Memory B cell (primary cell): Measurements from ENCODE around the gene ADD3.
"Not testable (repeated sequence)": the region's sequence is repeated elsewhere in the genome, so short reads cannot be mapped to it uniquely, and the experiment has no call there.

Source experiments
- ATAC-seq: fragments of 150-1000 bp; cut with Tn5 transposase; 2 replicates; pipeline ENCODE4 v1.10.0; 2021; ENCODE audit warnings: low read depth, mild to moderate bottlenecking, moderate library complexity
- DNase-seq, 2 donors: peaks; one replicate each; pipeline ENCODE4 v3.0.0; 2022; ENCODE audit warnings: low spot score in 2 of 2
- H3K27ac Mint-ChIP-seq: one replicate; pipeline ENCODE4 v1.8.0; 2022; ENCODE audit warnings: mild to moderate bottlenecking, moderate library complexity, mixed read lengths
- H3K27me3 Mint-ChIP-seq: one replicate; pipeline ENCODE4 v1.8.0; 2022; ENCODE audit warnings: mixed read lengths
- H3K36me3 Mint-ChIP-seq: one replicate; pipeline ENCODE4 v1.8.0; 2022; ENCODE audit warnings: mild to moderate bottlenecking, mixed read lengths
- H3K4me1 Mint-ChIP-seq: one replicate; pipeline ENCODE4 v1.8.0; 2022; ENCODE audit warnings: mixed read lengths
- H3K4me3 Mint-ChIP-seq: one replicate; pipeline ENCODE4 v1.8.0; 2022; ENCODE audit warnings: mild to moderate bottlenecking, moderate library complexity, mixed read lengths
- H3K9me3 Mint-ChIP-seq: one replicate; pipeline ENCODE4 v1.8.0; 2022; ENCODE audit warnings: mixed read lengths

Gene ADD3

GRCh38 chr10:110088367-110089104 lies 80.8 kb downstream of the ADD3 start:
- ATAC-seq (no peak), DNase-seq (no peak)
- H3K4me1 Mint-ChIP-seq = peaks cover 35% of the 10 kb centered on the region
- H3K27me3 Mint-ChIP-seq = no peaks in the 10 kb centered on the region
- H3K27ac Mint-ChIP-seq = peak overlapping the region; percentile 69
- H3K9me3 Mint-ChIP-seq = no peaks in the 10 kb centered on the region
- H3K36me3 Mint-ChIP-seq = peaks cover 25% of the 10 kb centered on the region
- no peak overlapping the region for H3K4me3 Mint-ChIP-seq

- DNase-seq (no peak), ATAC-seq (no peak)
- Mint-ChIP-seq H3K4me3 (no peak overlapping the region), H3K9me3 (no peaks in the 10 kb centered on the region), H3K4me1 (peaks cover 31% of the 10 kb centered on the region), H3K36me3 (peaks cover 16% of the 10 kb centered on the region), H3K27me3 (no peaks in the 10 kb centered on the region), H3K27ac (no peak overlapping the region)
Measured at GRCh38 chr10:110091830-110092229, 84.0 kb downstream of the ADD3 start.

GRCh38 chr10:110093722-110094121 lies 85.9 kb downstream of the ADD3 start:
- no peaks in the 10 kb centered on the region for H3K27me3 Mint-ChIP-seq
- ATAC-seq = no peak
- H3K9me3 Mint-ChIP-seq = no peaks in the 10 kb centered on the region
- H3K4me1 Mint-ChIP-seq = peaks cover 30% of the 10 kb centered on the region
- peaks cover 12% of the 10 kb centered on the region for H3K36me3 Mint-ChIP-seq
- no peak overlapping the region for H3K4me3 Mint-ChIP-seq
- H3K27ac Mint-ChIP-seq = no peak overlapping the region
- no peak for DNase-seq

GRCh38 chr10:110094786-110095185 lies 87.0 kb downstream of the ADD3 start:
- H3K4me3 Mint-ChIP-seq = no peak overlapping the region

DNA sequence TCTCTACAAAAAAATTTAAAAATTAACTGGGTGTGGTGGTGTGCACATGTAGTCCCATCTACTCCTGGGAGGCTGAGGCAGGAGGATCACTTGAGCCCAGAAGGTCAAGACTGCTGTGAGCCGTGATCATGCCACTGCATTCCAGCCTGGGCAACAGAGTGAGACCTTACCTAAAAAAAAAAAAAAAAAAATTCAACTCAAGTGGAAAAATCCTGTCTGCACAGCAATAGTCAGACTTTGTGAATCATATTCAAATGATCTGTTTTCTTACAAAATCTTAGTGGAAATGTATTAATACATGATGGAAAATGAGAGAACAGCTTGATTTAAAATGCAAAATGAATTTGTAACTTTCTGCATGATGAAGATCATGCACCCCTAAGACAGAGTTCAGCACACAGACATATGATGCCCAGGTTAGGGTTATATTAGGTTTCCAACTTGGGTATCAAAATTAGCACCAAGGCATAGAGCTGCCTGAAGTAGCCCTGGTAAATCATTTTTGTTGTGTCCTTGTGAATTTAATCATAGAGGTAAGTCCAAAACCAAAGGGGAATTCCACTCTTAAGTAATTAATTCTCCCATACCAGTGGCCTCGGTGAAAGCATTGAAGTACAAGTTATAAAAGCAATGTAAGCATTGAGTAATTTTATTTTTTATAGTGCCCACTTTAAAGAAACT lies 93.8 kb downstream of the ADD3 start:
- Mint-ChIP-seq H3K4me3 (no peak overlapping the region), H3K9me3 (no peaks in the 10 kb centered on the region), H3K27me3 (no peaks in the 10 kb centered on the region), H3K4me1 (peaks cover 24% of the 10 kb centered on the region), H3K36me3 (peaks cover 18% of the 10 kb centered on the region), H3K27ac (peak overlapping the region; percentile 28)
- DNase-seq (no peak), ATAC-seq (no peak)

More at GRCh38 chr10:110094786-110095185, 87.0 kb downstream of the ADD3 start:
- Mint-ChIP-seq H3K36me3 (peaks cover 14% of the 10 kb centered on the region), H3K27ac (no peak overlapping the region), H3K9me3 (no peaks in the 10 kb centered on the region), H3K27me3 (no peaks in the 10 kb centered on the region), H3K4me1 (peaks cover 31% of the 10 kb centered on the region)
- ATAC-seq (no peak), DNase-seq (no peak)

GRCh38 chr10:110103921-110104461 lies 96.2 kb downstream of the ADD3 start:
- DNase-seq = no peak
- no peaks in the 10 kb centered on the region for H3K27me3 Mint-ChIP-seq

DNA sequence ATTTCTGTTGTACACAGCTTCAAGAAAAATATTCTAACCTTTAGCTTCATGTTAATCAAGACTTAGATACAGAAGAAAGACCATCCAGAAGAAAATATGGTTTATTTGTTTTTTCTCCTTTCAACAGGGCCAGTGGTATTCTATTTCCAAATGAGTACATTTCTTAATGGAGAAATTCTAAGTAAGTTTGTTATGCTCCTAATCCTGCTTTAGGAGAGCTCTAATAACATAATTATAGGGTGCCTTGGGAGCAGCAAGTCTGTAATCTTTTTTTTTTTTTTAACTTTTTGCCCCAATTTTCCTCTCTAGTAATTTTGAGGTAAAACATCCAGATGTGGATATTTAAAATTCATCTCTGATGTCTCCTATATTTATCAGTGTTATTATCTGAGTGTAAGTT lies 98.1 kb downstream of the ADD3 start:
- DNase-seq = no peak
- H3K4me3 Mint-ChIP-seq = no peak overlapping the region
- peaks cover 17% of the 10 kb centered on the region for H3K36me3 Mint-ChIP-seq
- H3K4me1 Mint-ChIP-seq = peaks cover 17% of the 10 kb centered on the region
- H3K27ac Mint-ChIP-seq = peak overlapping the region; percentile 58
- no peaks in the 10 kb centered on the region for H3K9me3 Mint-ChIP-seq
- ATAC-seq = no peak
- no peaks in the 10 kb centered on the region for H3K27me3 Mint-ChIP-seq

More at GRCh38 chr10:110103921-110104461, 96.2 kb downstream of the ADD3 start:
- no peak for ATAC-seq
- no peak overlapping the region for H3K27ac Mint-ChIP-seq
- H3K4me1 Mint-ChIP-seq = peaks cover 17% of the 10 kb centered on the region
- peaks cover 21% of the 10 kb centered on the region for H3K36me3 Mint-ChIP-seq
- no peak overlapping the region for H3K4me3 Mint-ChIP-seq
- H3K9me3 Mint-ChIP-seq = no peaks in the 10 kb centered on the region

GRCh38 chr10:110107430-110107829 lies 99.6 kb downstream of the ADD3 start:
- H3K4me3 Mint-ChIP-seq = no peak overlapping the region
- peaks cover 14% of the 10 kb centered on the region for H3K4me1 Mint-ChIP-seq
- ATAC-seq = no peak
- H3K27me3 Mint-ChIP-seq = no peaks in the 10 kb centered on the region
- no peaks in the 10 kb centered on the region for H3K9me3 Mint-ChIP-seq
- peak overlapping the region; percentile 10 for H3K27ac Mint-ChIP-seq
- peaks cover 15% of the 10 kb centered on the region for H3K36me3 Mint-ChIP-seq
- DNase-seq = no peak

- peaks cover 14% of the 10 kb centered on the region for H3K4me1 Mint-ChIP-seq
- H3K27ac Mint-ChIP-seq = no peak overlapping the region
- ATAC-seq (no peak), DNase-seq (no peak)
- H3K27me3 Mint-ChIP-seq = no peaks in the 10 kb centered on the region
- H3K36me3 Mint-ChIP-seq = peaks cover 18% of the 10 kb centered on the region
- H3K9me3 Mint-ChIP-seq = no peaks in the 10 kb centered on the region
- no peak overlapping the region for H3K4me3 Mint-ChIP-seq
Measured at GRCh38 chr10:110107887-110108286, 100.1 kb downstream of the ADD3 start.

GRCh38 chr10:110109511-110109910 lies 101.7 kb downstream of the ADD3 start:
- H3K4me1 Mint-ChIP-seq = peaks cover 10% of the 10 kb centered on the region
- peak overlapping the region; percentile 53 for H3K27ac Mint-ChIP-seq
- H3K36me3 Mint-ChIP-seq = peaks cover 26% of the 10 kb centered on the region
- DNase-seq (no peak), ATAC-seq (no peak)
- H3K27me3 Mint-ChIP-seq = no peaks in the 10 kb centered on the region
- no peaks in the 10 kb centered on the region for H3K9me3 Mint-ChIP-seq
- no peak overlapping the region for H3K4me3 Mint-ChIP-seq

DNA sequence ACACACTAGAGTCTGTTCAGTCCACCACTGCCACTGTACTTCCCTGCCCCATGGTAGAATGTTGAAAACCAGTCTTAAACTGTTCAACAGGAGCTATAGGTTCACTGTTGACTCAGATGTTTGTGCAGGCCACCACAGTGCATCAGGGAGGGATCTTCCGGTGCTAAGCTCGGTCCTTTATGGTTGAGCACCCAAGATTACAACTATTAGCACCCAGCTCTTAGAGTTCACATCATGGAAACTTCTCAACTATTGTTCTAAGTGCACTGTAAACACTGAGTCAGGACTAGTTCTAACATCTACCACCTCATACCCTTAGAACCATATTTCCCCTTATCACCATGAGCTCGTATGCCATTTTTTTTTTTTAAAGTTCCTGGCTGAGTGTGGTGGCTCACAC lies 102.6 kb downstream of the ADD3 start:
- Mint-ChIP-seq H3K27me3 (no peaks in the 10 kb centered on the region), H3K4me3 (no peak overlapping the region), H3K36me3 (peaks cover 29% of the 10 kb centered on the region)

DNA sequence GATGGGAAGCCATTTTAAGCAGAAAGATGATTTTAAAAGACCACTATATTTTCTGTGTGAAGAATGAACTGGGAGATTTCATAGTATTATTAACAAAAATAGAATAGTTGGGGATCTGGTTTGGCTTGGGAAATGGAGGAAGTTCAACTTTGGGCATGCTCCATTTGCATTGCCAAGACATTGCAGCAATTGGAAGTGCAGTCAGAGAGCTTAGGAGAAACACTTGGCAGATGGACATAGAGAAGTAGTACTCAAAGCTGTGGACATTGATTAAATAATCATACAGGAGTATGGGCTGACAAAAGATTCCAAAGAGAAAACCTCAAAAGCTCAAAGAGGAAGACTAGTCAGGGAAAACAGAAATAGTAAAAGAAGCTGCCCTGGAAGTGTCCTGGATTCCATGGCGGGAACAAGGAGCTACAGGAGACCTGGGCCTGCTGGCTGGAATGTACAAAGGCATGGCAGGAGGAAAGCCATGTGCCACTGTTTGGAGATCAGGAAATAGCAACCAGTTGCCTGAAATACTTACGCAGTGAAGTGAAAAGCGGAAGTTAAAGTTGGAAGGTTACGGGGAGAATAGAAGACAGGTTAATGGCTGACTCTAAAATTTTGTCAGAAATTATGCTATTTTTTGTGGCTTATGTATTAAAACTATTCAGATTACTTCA lies 106.0 kb downstream of the ADD3 start:
- Mint-ChIP-seq H3K4me1 (peaks cover 6% of the 10 kb centered on the region), H3K27ac (no peak overlapping the region), H3K4me3 (no peak overlapping the region), H3K27me3 (no peaks in the 10 kb centered on the region), H3K36me3 (peaks cover 36% of the 10 kb centered on the region), H3K9me3 (no peaks in the 10 kb centered on the region)
- ATAC-seq (no peak), DNase-seq (no peak)

More for the DNA sequence above, 102.6 kb downstream of the ADD3 start:
- H3K27ac Mint-ChIP-seq = peak overlapping the region; percentile 51
- ATAC-seq (peak; percentile 47), DNase-seq (no peak)
- peaks cover 10% of the 10 kb centered on the region for H3K4me1 Mint-ChIP-seq
- no peaks in the 10 kb centered on the region for H3K9me3 Mint-ChIP-seq

GRCh38 chr10:110114668-110115067 lies 106.9 kb downstream of the ADD3 start:
- not testable (repeated sequence) for H3K9me3 Mint-ChIP-seq, H3K27ac Mint-ChIP-seq, H3K4me3 Mint-ChIP-seq, ATAC-seq, H3K27me3 Mint-ChIP-seq, H3K4me1 Mint-ChIP-seq, DNase-seq
- peaks cover 44% of the 10 kb centered on the region for H3K36me3 Mint-ChIP-seq
